Fibroblast of lung (primary cell): ENCODE results near the gene PKP1. TPM values are rescaled to one million over a fixed set of nuclear protein-coding genes. Genes with fewer than 3 reads are reported as not detected.
A peak's percentile ranks its signal among the peaks of the same experiment; 100 is the strongest.

ENCODE experiments used
- DNase-seq, 2 donors: peaks; one replicate each; pipeline versions ENCODE4 v3.0.0 to v3.0.0-alpha.2; 2010; ENCODE audit warnings: low read depth in 2 of 2
- H2AFZ ChIP-seq: 2 replicates; pipeline ENCODE4 v1.5.1; 2012; ENCODE audit warnings: low read length, control low read depth, inconsistent platforms
- H3K27ac ChIP-seq: 2 replicates; pipeline ENCODE4 v1.5.1; 2011; ENCODE audit warnings: low read length, control low read depth; ENCODE audit not compliant: insufficient read depth
- H3K27me3 ChIP-seq: 2 replicates; pipeline ENCODE4 v1.5.1; 2011; ENCODE audit warnings: mild to moderate bottlenecking, low read length; ENCODE audit not compliant: control insufficient read depth, insufficient read depth
- H3K36me3 ChIP-seq: 2 replicates; pipeline ENCODE4 v1.5.1; 2011; ENCODE audit warnings: low read length; ENCODE audit not compliant: control insufficient read depth, insufficient read depth
- H3K4me1 ChIP-seq: 2 replicates; pipeline ENCODE4 v1.5.1; 2011; ENCODE audit warnings: low read length; ENCODE audit not compliant: control insufficient read depth, insufficient read depth; ENCODE audit errors: extremely low read depth
- H3K4me2 ChIP-seq: 2 replicates; pipeline ENCODE4 v1.5.1; 2011; ENCODE audit warnings: low read length, control low read depth; ENCODE audit not compliant: insufficient read depth; ENCODE audit errors: extremely low read depth
- H3K4me3 ChIP-seq, 4 experiments: fragments of 200-600 bp in 1 of 4; sonication (generic) in 1 of 4; replicated peaks in 1 of 4; 2 replicates each; pipeline ENCODE4 v1.5.1; 2011 to 2016; ENCODE audit warnings: low read length in 4 of 4, low read depth in 3 of 4, mild to moderate bottlenecking in 3 of 4, control low read depth in 2 of 4, inconsistent platforms in 1 of 4, mixed read lengths in 1 of 4; ENCODE audit not compliant: insufficient read depth in 1 of 4; ENCODE audit errors: control extremely low read depth in 1 of 4
- H3K79me2 ChIP-seq: 2 replicates; pipeline ENCODE4 v1.5.1; 2012; ENCODE audit warnings: mild to moderate bottlenecking, low read length, inconsistent platforms; ENCODE audit not compliant: control insufficient read depth, insufficient read depth
- H3K9ac ChIP-seq: 2 replicates; pipeline ENCODE4 v1.5.1; 2011; ENCODE audit warnings: mild to moderate bottlenecking, low read length, control low read depth; ENCODE audit not compliant: insufficient read depth
- H3K9me3 ChIP-seq: 2 replicates; pipeline ENCODE4 v1.5.1; 2012; ENCODE audit warnings: low read depth, low read length; ENCODE audit not compliant: control insufficient read depth, insufficient read depth
- H4K20me1 ChIP-seq: 2 replicates; pipeline ENCODE4 v1.5.1; 2011; ENCODE audit warnings: low read length; ENCODE audit not compliant: control insufficient read depth, insufficient read depth; ENCODE audit errors: extremely low read depth
- EZH2 ChIP-seq: IDR thresholded peaks from 2 replicates; pipeline ENCODE4 v1.5.1; 2012; ENCODE audit warnings: low read length, control low read depth, mild to moderate bottlenecking; ENCODE audit errors: missing control alignments
- polyA plus RNA-seq, 2 donors: library from polyadenylated mRNA; depleted of rRNA in 1 of 2; stranded (reverse) in 1 of 2; unstranded in 1 of 2; fragments of >200 nt; gene quantifications; 2 replicates each; pipeline ENCODE4 v1.2.1, GENCODE V29; 2011 to 2012; ENCODE audit warnings: missing spikeins in 1 of 2
- total RNA-seq: library from RNA; depleted of rRNA; stranded (reverse); fragments of >200 nt; gene quantifications from 2 replicates; pipeline ENCODE4 v1.2.1, GENCODE V29; 2014
- TF ChIP-seq, protein P1 (sequence below), 2 donors: IDR thresholded peaks in 1 of 2; conservative IDR thresholded peaks in 1 of 2; 1 replicate in 1 of 2; 2 replicates in 1 of 2; pipeline ENCODE4 v1.5.1; 2011 to 2012; ENCODE audit warnings: low read length in 2 of 2, control low read depth in 1 of 2, inconsistent platforms in 1 of 2, low read depth in 1 of 2, mild to moderate bottlenecking in 1 of 2

PKP1 gene
- total and polyA plus RNA-seq, 2 donors (not counting 1 experiment from before 2014, with no cell fraction given), result under 0.01 to 0.08 TPM

GRCh38 chr1:201294876-201295275 lies 11.6 kb downstream of the PKP1 start:
- Histone ChIP-seq H3K4me3 (no peak overlapping the region), H2AFZ (no peak overlapping the region), H3K9ac (no peak overlapping the region), H4K20me1 (peaks cover 2% of the 10 kb centered on the region), H3K27me3 (peaks cover 39% of the 10 kb centered on the region), H3K79me2 (no peaks in the 10 kb centered on the region), H3K27ac (no peak overlapping the region), H3K9me3 (no peaks in the 10 kb centered on the region), H3K4me1 (peaks cover 3% of the 10 kb centered on the region), H3K36me3 (no peaks in the 10 kb centered on the region), H3K4me2 (no peak overlapping the region)
- no peak for DNase-seq
- TF ChIP-seq EZH2, result no peak
- TF ChIP-seq, protein P1, sequence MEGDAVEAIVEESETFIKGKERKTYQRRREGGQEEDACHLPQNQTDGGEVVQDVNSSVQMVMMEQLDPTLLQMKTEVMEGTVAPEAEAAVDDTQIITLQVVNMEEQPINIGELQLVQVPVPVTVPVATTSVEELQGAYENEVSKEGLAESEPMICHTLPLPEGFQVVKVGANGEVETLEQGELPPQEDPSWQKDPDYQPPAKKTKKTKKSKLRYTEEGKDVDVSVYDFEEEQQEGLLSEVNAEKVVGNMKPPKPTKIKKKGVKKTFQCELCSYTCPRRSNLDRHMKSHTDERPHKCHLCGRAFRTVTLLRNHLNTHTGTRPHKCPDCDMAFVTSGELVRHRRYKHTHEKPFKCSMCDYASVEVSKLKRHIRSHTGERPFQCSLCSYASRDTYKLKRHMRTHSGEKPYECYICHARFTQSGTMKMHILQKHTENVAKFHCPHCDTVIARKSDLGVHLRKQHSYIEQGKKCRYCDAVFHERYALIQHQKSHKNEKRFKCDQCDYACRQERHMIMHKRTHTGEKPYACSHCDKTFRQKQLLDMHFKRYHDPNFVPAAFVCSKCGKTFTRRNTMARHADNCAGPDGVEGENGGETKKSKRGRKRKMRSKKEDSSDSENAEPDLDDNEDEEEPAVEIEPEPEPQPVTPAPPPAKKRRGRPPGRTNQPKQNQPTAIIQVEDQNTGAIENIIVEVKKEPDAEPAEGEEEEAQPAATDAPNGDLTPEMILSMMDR (conservative IDR thresholded peaks at IDR 0.05 in 1 of 2, IDR thresholded peaks at IDR 0.05 in 1 of 2; ENCODE audit: low read depth in 1 of 2, low read length in 2 of 2), result no peak

- Histone ChIP-seq H3K4me2 (no peak overlapping the region), H4K20me1 (peaks cover 2% of the 10 kb centered on the region), H3K9ac (no peak overlapping the region), H3K79me2 (no peaks in the 10 kb centered on the region), H2AFZ (no peak overlapping the region), H3K27ac (no peak overlapping the region), H3K4me1 (peaks cover 3% of the 10 kb centered on the region), H3K9me3 (no peaks in the 10 kb centered on the region), H3K36me3 (no peaks in the 10 kb centered on the region), H3K4me3 (no peak overlapping the region), H3K27me3 (peaks cover 39% of the 10 kb centered on the region)
- no peak for DNase-seq
- TF ChIP-seq EZH2, result no peak
- TF ChIP-seq, protein P1 (conservative IDR thresholded peaks at IDR 0.05 in 1 of 2, IDR thresholded peaks at IDR 0.05 in 1 of 2; ENCODE audit: low read depth in 1 of 2, low read length in 2 of 2), result no peak
These were observed 12.0 kb downstream of the PKP1 start for GRCh38 chr1:201295346-201295745.

GRCh38 chr1:201295861-201296260 lies 12.6 kb downstream of the PKP1 start:
- Histone ChIP-seq H3K9me3 (no peaks in the 10 kb centered on the region), H3K79me2 (no peaks in the 10 kb centered on the region), H3K4me1 (peaks cover 3% of the 10 kb centered on the region), H3K27me3 (peaks cover 38% of the 10 kb centered on the region), H4K20me1 (peaks cover 2% of the 10 kb centered on the region), H3K4me3 (no peak overlapping the region), H3K9ac (peak overlapping the region; percentile 10), H3K4me2 (no peak overlapping the region), H2AFZ (no peak overlapping the region), H3K27ac (no peak overlapping the region), H3K36me3 (no peaks in the 10 kb centered on the region)
- DNase-seq, result peak; percentile 73 to 79
- TF ChIP-seq EZH2, result no peak
- TF ChIP-seq, protein P1 (conservative IDR thresholded peaks at IDR 0.05 in 1 of 2, IDR thresholded peaks at IDR 0.05 in 1 of 2; ENCODE audit: low read depth in 1 of 2, low read length in 2 of 2), result no peak
